HG02938 (cell line): ENCODE results near the gene MMD2.
"Not testable (repeated sequence)": the region's sequence is repeated elsewhere in the genome, so short reads cannot be mapped to it uniquely, and the experiment has no call there.

Experiments used
- ATAC-seq: cut with Tn5 transposase; IDR thresholded peaks from one replicate; pipeline ENCODE4 v1.9.1; 2021; ENCODE audit warnings: mild to moderate bottlenecking, moderate library complexity; ENCODE audit not compliant: unreplicated experiment

Gene MMD2, protein sequence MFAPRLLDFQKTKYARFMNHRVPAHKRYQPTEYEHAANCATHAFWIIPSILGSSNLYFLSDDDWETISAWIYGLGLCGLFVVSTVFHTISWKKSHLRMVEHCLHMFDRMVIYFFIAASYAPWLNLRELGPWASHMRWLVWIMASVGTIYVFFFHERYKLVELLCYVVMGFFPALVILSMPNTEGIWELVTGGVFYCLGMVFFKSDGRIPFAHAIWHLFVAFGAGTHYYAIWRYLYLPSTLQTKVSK

GRCh38 chr7:4958477-4959301 is at the start of gene MMD2:
MMD2 (minus strand) TSS chr7:4959187; CDS start chr7:4959017, 170 bp downstream.
- no peak for ATAC-seq

DNA sequence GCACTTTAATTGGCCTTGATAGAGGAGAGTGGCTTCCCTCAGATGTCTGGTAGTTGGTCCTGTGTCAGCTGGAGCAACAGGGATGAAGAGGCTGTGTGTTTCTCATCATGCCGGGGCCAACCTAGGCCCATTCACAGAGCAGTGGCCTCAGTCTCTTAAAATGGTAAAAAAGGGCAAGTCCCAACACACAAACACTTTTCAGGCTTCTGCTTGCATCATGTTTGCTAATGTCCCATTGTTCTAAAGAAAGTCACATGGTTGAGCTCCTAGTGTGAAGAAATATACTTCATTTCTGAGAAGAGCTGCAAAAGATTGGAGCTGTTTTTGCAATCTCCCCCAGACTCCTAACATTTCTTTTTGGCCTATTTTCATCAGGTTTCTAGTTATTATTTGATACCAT is 46.1 kb upstream of the MMD2 start:
- no peak for ATAC-seq

DNA sequence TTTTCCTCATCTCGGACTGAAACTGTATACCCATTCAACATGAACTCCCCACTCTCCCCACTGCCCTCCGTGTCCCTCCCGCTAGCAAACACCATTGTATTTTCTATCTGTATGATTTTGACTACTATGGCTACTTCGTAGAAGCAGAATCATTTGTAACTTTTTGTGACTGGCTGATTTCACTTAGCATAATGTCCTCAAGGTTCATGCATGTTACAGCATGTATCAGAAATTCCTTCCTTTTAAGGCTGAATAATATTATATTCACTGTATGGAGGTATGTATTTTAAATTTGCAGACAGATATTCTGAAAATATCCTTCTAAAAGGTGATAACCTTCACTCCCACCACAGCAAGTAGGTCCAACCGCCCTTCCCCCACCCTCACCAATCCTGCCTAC is 42.9 kb upstream of the MMD2 start:
- no peak for ATAC-seq

DNA sequence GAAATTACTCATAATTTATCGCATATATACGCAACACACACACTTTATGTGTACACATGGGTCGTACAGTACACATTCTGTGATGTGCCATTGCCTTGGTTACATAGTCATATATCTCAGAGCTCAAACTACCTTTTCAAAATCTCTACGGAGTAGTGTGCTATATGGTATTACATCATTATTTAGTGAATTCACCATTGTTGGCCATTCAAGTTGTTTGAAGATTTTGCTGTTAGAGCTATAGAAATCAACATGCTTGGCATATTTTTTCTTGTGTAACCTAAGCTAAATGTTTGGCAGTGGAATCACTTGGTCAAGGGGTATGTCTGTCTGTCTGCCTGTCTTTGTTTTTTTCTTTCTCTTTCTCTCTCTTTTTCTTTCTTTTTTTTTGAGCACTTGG is 42.0 kb upstream of the MMD2 start:
- ATAC-seq = no peak

DNA sequence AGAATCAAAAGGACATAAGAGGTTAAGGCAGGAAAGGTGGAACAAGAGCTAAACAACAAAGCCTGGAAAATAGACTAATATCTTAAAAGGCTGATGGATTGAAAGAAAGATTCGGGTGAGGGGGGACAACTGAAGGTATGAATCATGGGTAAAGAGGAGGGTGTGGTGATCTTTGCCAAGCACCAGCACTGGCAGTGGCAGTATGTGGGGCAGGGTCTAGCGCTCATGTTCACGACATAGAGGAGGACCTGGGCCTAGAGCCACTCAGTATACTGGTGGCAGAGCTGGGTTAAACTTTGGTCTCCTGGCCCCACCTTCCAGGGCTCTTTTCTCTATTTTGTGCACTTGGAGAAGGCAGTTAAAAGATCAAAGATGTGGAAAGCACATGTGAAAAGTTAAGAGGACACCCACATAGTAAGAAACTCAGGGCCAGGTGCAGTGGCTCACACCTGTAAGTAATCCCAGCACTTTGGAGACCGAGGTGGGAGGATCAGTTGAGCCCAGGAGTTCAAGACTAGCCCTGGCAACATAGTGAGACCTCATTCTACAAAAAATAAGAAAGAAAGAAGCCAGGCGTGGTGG is 40.5 kb upstream of the MMD2 start:
- no peak for ATAC-seq

- no peak for ATAC-seq
Observed at GRCh38 chr7:4998910-4999309, 39.9 kb upstream of the MMD2 start.

DNA sequence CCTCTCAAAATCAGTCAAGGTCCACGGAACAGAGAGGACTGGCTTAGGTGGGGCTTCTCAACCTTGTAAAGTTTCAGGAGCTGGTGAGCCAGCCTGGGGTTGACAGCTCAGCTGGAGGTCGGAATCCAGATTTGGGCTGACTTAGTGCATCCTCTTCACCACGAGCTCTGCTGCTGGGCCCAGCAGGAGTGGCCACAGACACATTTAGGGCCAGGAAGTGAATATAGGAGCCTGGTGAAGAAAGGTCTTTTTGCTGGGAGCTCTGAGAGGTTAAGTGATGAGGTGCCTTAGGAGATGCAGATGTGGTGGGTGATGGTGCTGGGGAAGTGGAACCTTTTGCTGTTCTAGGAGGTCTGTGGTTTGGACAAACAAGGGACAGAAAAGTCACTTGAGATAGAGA is 39.3 kb upstream of the MMD2 start:
- no peak for ATAC-seq

- ATAC-seq = no peak
Observed at GRCh38 chr7:4996696-4997222, 37.8 kb upstream of the MMD2 start.

DNA sequence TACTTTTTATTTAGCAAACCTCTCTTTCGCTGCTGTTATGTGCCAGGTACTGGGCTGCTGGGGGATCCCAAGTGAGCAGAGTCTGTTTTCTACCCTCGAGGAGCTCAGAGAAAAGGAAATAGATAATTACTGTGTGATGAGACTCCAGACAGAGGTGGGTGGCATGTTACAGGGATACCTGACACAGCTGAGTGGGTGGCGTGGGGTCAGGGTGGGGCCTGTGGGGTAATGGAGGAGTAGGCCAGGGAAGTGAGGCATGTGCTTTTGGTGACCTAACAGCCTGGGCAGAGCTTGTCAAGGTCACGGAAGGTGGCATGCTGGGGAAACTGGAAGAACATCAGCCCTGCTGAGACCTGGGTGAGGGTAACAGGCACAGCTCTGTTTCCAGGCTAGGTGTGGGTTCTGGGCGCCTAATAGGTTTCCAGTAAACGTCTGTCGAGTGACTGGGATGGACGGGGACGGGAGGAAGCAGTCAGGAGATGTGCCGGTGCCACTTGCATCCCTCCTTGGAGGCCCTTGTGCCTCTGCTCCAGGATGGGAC is 36.5 kb upstream of the MMD2 start:
- ATAC-seq = no peak

- ATAC-seq = no peak
Observed at GRCh38 chr7:4993471-4993870, 34.5 kb upstream of the MMD2 start.

DNA sequence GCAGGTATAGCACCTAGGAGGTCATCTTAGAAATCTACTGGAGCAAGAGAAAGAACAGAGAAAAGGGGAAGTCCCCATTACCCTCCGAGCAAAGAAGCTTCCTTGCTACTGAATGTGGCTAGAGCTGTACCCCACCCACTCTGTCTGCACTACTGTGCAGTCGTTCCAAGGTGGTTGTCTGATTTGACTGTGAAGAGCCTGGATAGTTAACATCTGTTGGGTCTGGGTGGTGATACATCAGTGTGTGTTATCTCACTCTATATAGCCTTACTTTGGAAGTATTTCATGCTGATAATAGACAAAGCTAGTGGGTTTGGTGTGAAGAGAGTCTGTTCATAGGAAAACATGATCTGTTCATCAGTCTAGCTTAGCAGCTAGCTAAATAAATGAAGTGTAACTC is 23.8 kb upstream of the MMD2 start:
- peak; percentile 61 for ATAC-seq

- ATAC-seq = not testable (repeated sequence)
Observed at GRCh38 chr7:4981295-4981890, 22.4 kb upstream of the MMD2 start.

DNA sequence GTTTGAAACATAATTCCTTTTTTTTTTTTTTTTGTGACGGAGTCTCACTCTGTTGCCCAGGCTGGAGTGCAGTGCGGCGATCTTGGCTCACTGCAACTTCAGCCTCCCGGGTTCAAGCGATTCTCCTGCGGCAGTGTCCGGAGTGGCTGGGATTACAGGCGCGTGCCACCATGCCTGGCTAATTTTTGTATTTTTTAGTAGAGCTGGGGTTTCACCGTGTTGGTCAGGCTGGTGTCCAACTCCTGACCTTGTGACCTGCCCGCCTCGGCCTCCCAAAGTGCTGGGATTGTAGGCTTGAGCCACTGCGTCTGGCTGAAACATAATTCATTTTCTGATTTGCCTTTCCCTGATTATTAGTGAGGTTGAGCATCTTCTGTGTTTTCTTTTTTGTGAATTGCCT is 16.6 kb upstream of the MMD2 start:
- not testable (repeated sequence) for ATAC-seq

- peak; percentile 94 for ATAC-seq
Observed at GRCh38 chr7:4973728-4974198, 14.8 kb upstream of the MMD2 start.

- not testable (repeated sequence) for ATAC-seq
Observed at GRCh38 chr7:4972446-4972845, 13.5 kb upstream of the MMD2 start.

DNA sequence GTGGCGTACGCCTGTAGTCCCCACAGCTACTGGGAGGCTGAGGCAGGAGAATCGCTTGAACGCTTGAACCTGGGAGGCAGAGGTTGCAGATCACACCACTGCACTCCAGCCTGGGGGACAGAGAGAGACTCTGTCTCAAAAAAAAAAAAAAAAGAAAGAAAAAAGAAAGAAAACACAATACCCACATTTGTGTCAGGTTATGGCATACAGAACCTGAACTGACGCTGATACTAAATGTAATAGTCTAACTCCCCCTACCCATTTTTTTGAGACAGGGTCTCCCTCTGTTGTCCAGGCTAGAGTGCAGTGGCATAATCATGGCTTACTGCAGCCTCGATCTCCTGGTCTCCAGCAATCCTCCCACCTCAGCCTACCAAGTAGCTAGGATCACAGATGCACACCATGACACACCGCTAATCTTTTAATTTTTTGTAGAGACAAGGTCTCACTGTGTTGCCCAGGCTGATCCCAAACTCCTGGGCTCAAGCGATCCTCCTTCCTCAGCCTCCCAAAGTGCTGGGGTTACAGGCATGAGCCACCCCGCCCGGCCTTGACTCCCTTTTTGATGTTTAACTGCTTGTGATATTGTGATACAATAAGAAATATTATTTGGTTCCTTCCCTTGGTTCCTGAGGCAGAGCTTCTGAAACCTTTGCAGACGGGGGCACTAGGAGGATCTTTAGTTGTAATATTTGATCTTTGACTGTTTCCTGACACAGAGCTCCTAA is 6.5 kb upstream of the MMD2 start:
- no peak for ATAC-seq

DNA sequence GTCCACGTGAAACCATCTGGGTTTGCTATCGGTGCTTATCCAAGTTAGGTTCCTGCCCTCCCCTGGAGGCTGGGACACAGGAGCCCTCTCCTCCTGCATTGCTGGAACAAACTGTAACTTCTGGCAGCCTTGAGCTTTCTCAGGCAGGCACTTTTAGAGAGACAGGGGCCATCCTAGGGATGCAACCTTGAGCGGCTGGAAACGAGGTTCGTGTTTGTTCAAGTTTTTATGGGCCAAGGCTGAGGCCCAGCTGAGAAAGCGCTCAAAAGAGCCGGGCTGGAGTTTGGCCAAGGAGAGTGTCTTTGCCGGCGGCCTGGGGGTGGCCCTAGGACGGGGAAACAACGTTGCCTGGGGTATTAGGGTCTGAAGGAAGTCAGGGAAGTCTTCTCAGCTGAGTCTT is 5.5 kb upstream of the MMD2 start:
- no peak for ATAC-seq

GRCh38 chr7:4962872-4963775 is 4.1 kb upstream of the MMD2 start:
- no peak for ATAC-seq

DNA sequence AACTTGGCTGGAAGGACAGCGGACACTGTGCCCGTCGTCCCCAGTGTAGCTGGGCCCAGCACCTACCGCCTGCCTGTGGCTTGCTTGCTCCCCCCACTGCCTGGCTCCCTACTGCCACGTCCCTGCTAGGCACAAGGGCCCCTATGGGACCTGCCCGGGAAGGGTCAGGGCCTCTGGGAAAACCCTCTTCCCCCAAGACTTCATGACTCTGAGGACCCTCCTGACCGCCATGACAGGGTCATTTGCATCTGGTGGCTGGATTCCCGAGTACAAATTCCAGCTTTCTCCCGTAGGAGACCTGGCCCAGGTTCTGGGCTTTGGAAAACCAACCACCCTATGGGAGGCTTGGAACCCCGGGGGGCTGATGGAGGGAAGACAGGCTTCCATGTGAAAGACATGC is 1.4 kb upstream of the MMD2 start:
- ATAC-seq = no peak
